COLO668 (cell line): ENCODE measurements around the gene DTWD2.
"Not testable (repeated sequence)": the region's sequence is repeated elsewhere in the genome, so short reads cannot be mapped to it uniquely, and the experiment has no call there.

Experiments
- DNase-seq: peaks from one replicate; lab custom pipeline; 2025; ENCODE audit not compliant: unreplicated experiment; lab: John Stamatoyannopoulos, UW

The DTWD2 gene

DNA sequence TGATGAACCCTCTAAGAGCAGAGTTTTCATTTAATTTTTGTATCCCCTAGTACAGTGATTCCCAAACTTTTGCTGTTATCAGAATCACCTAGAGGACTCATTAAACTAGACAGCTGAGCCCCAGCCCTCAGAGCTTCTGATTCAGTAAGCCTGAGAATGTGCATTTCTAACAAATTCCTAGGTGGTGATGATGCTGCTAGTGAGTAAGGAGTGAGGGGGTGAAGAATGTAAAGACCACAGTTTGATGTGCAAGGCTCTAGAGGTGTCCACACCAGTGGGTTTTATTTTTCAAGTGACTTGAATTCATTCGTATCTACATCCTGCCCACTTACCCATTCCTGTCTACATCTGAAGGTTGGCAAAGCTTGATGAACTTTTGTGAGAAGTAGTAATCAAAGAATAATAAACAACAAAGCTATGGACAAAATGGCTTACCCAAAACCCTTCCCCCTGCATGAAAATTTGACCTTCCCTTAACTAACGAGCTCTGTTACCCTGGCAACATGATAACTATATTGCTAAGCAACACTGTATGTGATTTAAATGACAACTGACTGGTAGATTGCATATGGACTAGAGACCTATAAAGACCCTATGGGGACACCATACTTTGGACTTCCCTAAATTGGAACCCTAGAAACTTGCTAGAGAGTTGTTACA, 35.2 kb downstream of the DTWD2 start:
- DNase-seq, result no peak

DNA sequence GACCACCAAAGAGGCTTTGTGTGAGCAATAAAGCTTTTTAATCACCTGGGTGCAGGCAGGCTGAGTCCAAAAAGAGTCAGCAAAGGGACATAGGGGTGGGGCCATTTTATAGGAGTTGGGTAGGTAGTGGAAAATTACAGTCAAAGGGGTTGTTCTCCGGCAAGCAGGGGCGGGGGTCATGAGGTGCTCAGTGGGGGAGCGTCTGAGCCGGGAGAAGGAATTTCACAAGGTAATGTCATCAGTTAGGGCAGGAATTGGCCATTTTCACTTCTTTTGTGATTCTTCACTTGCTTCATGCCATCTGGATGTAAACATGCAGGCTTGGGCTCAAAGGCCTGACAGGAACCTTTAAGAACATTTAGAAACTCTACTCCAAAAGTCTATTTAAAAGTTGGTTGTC, 36.0 kb downstream of the DTWD2 start:
- not testable (repeated sequence) for DNase-seq

DNA sequence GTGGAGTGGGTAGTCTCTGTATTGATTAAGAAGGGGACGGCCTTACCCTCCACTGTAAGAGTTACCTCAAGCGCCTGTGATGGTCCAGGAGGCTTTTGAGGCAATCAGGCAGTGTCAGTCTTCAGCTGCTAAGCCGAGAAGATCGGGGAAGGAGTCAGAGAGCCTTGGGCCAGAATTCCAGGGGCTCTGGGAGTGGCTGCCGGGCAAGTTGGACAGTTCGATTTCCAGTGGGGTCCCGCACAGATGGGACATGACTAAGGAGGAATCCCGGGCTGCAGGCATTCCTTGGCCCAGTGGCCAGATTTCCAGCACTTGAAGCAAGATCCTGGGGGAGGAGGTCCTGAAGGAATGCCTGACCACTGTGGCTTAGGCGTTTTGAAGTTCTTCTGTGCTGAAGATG, 38.0 kb downstream of the DTWD2 start:
- DNase-seq, result not testable (repeated sequence)

DNA sequence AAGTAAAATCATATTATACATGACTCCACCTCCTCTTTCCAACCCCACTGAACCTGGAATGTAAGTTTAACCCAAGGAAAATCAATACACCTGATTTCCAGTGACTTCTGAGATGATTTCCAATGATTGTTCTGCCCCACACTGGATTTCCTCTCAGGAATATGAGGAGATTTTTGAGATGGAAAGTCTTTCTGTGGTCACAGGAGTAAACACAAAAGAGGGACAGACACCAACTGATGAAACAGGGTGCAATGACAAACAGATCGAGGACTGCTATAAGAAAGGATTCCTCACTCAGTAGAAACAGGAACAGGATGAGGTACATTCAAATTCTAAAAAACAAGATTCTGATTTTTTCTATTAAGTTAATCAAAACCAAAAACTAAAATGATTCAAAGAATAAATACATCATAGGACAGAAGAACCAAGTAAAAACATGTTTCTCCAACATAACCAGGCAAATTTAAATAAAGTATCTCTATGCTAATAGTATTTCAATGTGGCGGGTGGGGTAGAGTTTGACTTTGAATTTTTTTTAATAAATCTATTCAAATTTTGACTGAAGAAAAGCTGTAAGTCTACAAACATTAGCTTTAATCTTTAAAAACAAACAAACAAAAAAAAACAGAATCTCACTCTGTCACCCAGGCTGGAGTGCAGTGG, 42.1 kb downstream of the DTWD2 start:
- no peak for DNase-seq

DNA sequence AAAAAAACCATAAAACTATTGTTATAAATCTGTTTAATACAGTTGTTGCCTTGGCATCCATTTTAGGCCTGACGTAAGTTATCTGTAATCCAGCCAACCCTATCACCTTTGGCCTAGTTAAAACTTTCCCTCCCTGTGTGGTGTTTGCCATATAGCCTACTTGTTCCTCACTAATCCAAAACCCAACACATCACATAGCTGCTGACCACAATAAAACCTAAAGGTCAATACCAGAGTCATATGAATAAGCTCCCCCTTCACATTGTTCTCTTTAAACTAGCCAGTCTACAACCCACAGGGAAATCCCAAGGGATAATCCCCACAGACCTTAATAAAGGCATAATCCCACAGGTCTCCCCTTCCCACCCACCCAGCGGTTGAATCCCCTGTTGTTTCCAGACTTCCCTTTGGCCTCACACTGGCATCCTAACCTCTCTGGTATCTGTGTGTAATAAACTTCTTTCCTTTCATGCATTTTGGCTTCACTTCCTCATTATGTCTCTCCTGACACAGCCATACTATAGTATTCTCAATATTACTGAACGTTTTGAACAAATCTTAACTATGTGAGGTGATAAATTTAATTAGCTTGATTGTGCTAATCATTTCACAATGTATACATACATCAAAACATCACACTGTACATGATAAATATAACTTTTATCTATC, 50.8 kb downstream of the DTWD2 start:
- no peak for DNase-seq

DNA sequence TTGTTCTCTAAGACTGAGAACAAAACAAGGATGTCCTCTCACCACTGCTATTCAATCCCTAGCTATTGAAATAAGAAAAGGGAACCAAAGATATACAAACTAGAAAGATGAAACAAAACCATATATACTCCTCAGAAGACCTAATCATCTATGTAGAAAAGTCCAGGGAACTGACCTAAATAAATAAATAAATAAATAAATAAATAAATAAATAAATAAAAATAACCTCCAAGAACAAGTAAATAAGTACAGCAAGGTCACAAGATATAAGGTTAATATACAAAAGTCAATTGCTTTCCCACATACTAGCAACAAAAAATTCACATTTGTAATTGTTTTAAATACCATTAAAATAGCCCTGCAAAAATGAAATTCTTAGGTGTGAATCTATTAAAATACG, 54.6 kb downstream of the DTWD2 start:
- DNase-seq, result no peak

DNA sequence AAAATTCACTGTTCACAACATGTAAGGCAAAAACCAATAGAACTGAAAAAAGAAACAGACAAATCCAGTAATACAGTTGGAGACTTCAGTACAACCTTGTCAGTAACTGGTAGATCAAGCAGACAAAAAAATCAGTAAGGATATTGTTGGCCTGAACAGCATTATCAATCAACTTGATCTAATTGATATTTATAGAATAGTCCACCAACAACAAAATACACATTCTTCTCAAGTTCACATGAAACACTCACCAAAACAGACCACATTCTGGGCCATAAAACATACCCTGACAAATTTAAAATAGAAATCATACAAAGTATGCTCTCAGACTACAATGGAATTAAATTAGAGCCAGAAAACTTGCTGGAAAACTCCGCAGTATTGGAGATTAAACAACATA, 56.8 kb downstream of the DTWD2 start:
- DNase-seq, result no peak

DNA sequence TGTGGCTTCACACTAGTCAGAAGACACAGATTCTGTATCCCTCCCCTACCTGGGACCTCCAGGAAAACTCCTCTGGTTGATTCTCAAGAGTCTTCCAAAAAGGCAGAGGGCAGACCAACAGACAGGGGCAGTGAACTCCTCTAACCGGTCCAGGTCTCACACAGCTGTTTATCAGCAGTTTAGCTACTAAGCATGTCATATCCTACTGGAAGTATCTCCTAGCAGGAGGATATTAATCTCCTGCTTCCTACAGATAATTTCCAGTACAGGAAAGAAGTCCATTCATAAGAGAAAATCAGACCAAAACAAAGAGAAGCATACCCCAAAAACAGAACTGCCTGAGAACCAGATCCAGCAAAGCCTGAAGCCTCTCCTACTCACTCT, 64.3 kb downstream of the DTWD2 start:
- no peak for DNase-seq

DNA sequence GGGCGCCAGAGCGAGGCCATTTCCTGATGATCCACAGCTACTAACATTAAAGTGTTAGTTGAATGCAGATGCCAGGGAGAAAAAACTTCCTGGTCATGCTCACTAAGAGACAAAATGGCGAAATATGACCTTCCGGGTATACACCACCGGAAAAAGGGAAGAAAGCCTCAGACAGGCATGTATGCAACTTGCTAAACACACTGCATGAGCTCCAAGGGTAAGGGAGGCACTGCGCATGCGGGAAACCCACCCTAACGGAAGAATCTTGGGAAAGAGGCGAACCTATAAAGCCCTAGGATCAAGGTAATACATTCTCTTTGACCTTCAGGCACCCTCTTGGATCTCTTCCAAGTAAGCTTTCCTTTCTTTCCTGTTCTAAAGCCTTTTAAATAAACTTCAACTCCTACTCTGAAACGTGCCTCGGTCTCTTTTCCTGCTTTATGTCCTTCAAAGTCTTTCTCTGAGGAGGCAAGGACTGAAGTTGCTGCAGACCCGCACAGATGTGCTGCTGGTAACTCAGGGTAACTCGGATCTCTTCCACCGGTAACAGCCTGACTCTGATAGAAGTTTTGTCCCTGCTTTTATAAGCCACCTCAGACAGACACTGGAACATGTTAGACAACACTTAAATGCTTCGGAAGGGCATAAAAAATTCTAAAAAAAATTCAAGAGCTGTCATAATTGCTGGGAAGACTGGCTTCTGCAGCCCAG, 64.9 kb downstream of the DTWD2 start:
- DNase-seq, result no peak

DNA sequence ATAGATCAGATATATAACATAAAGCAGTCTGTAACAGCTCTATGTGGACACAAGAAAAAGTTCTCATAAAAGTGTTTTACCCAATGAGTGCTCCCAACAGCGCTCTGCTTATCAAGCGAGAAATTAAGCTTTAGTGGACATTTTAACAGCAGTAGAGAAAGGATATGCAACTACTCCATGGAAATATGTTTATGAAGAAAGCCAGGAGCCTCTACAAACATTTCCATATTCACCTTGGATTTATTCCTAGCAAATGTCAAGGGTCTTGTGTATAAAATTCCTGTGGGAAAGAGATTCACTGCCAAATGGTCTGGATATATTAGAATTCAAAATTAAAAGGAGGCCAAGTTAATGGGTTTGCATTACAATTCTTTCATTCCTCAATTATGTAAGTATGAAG, 66.5 kb downstream of the DTWD2 start:
- no peak for DNase-seq

DNA sequence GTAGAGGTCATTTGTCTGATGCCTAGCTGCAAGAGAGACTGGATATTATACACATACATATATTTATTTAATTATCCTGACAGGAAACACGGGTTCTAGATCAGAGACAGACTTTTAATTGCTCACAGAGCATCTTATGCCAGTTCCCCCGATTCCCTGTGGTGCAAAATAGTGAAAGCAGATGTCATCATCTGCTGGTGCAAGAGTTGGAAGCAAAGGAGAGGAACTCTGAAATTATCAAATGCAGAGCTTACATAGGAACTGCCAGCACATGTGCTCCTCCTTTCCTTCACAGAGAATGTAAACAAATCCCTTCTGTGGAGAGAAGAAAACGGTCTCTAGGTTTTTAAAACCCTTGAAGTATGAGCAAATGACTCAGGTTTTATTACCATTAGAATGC, 69.3 kb downstream of the DTWD2 start:
- no peak for DNase-seq

DNA sequence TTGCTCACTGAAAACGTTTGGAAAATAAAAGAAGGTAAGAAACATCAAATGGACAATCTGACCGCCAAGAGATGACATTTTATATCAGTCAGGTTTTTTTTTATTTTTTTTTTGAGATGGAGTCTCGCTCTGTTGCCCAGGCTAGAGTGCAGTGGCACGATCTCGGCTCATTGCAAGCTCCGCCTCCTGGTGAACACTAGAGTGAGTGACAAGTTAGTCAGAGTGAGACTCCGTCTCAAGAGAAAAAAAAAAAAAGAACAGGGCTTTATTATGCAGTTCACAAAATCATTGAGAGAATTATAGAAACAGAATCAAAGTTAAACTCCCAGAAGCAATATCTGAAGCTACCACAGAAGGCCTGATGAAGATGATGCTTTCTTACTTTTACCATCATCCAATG, 70.1 kb downstream of the DTWD2 start:
- no peak for DNase-seq

DNA sequence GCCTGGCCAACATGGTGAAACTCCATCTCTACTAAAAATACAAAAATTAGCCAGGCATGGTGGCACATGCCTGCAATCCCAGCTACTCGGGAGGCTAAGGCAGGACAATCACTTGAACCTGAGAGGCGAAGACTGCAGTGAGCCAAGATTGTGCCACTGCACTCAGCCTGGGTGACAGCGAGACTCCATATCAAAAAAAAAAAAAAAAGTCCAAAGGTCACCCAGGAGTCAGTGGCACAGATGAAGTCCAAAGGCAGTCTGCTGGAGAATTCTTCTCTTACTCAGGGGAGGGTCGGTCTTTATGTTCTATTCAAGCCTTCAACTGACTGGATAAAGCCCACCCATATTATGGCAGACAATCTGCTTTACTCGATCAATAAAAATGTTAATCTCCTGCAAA, 80.8 kb downstream of the DTWD2 start:
- not testable (repeated sequence) for DNase-seq

DNA sequence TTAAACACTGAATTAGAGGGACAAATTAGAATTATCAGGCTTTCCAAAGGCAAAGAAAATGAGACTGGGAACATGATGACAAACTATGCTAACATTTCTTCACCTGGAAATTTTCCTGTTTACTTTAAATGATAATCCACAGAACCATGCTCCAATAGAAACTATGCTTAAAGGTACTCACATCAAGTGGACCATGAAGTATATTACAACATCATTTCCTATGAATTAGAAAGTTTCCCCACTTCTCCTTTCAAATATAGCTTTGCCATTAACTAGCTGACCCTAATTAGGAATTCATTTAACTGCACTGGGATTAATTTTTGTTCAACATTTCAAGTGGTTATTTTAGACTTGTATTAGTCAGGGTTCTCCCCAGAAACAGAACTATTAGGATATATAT, 81.4 kb downstream of the DTWD2 start:
- DNase-seq, result no peak

DNA sequence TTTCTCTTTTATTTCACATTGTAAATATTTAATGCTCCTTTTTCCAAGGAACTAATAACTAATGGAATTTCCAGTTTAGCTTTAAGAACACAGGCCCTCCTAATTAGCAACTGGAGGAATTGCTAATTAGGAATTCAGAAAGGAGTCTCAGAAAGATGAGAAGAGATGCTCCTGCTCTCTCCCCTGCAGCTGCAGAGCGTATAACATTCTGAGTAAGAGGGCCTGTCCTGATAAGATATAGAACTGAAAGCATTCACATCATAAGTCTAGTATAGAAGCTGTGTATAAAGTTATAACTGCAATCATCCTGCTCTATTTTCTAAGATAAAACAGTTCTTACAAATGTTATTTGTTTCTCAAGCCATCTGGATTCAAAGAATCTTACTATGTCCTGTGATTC, 83.2 kb downstream of the DTWD2 start:
- DNase-seq, result no peak

DNA sequence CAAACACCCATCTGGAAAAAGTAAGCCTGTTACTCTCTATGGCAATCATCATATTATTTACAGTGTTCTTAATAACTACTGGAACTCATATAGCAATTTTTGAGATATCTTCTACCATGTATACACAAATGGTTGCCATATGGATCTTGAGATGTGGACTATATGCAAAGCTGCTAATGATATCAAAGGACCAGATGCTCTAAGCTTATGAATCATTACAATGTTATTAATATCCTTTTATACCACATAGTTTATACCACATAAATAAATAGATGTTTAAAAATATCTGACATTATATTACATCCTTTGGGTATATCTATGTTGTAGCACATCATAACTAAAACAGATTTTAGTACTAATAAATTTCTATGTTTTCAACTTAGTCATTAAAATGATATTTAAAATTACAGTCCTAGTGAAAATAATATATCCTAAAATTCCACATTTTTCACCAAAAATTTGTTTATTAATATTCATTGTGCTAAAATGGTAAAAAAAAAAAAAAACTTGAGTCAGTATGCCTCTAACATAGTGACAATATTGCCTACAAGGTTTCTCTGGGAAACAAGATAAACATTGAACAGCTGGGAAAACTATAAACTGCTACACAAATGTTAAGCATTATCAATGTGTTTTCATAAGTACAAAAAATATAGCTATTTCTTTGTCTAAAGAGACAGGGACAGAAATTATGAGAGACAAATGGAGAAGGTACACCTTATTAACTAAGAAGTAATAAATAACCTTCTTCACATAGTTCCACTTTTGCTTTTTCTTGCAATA, 85.5 kb downstream of the DTWD2 start:
- no peak for DNase-seq

DNA sequence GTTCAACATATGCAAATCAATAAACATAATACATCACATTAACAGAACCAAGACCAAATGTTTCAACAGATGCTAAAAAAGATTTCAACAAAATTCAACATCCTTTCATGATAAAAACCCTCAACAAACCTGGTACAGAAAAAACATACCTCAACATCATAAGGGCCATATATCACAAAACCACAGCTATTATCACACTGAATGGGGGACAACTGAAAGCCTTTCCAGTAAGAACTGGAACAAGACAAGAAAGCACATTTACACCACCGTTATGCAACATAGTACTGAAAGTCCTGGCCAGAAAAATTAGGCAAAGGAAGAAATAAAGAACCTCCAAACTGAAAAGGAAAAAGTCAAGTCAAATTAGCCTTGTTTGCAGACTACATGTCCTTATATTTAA, 93.6 kb downstream of the DTWD2 start:
- DNase-seq, result no peak

DNA sequence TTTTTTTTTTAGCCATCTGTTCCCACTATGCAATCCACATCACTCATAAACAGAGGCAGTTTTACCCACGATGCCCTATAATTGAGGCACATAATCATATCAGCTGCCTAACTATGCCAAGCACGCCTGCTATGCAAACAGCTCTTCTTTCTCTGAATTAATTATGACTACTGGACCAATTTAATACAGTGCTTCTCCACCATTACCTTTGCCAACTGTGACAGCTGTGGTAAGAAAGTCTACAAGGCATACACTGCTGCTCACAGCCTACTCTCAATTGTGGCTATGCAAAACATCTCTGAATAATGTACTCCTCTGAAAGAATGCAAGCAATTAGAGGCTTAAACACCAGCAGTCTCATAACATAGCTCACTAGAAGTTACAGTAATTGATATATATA, 97.1 kb downstream of the DTWD2 start:
- no peak for DNase-seq

DNA sequence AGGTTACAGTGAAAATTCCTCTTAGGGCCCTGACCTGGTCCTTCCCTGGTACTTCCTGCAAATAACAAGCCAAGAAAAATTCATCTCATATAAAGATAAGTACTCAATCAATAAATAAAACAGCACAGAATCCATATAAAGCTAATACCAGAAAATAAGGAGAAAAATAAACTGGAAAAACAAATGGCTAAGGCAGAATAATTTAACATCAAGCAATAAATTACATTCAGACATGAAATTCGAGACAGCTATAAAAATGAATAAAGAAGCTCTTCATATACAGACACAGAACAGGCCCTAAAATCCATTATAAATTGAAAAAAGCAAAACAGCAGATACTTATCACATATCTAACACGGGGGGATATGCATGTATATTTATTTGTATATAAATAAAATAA, 99.2 kb downstream of the DTWD2 start:
- no peak for DNase-seq

DNA sequence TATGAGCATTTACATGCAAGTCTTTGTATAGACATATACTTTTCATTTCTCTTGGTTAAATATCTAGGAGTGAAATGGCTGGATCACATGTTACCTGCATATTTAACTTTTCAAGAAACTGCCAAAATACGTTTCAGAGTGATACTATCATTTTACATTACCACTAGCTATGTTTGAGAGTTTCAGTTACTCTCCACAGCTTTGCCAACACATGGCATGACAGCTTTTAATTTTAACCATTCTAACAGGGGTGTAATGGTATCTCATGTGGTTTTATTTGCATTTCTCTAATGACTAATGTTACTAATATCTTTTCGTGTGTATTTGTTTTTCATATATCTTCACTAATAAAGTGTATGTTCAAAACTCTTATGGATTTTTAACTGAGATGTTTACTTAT, 99.8 kb downstream of the DTWD2 start:
- no peak for DNase-seq

DNA sequence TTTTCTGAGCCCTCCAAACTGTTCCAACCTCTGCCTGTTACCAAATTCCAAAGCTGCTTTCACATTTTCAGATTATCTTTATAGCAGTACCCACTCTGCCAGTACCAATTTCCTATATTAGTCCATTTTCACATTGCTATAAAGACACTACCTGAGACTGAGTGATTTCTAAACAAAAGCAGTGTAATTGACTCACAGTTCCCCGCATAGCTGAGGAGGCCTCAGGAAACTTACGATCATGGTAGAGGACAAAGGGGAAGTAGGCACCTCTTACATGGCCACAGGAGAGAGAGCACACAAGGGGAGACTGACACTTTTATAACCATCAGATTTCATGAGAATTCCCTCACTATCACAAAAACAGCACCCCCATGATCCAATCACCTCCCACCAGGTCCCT, 105.0 kb downstream of the DTWD2 start:
- DNase-seq, result no peak
